Colon (tissue), 2 donors: Measurements from ENCODE around the gene TNKS2.
"Not testable (repeated sequence)": the region's sequence is repeated elsewhere in the genome, so short reads cannot be mapped to it uniquely, and the experiment has no call there.

ENCODE experiments used
- FAIRE-seq: peaks from 2 replicates; lab custom pipeline; 2012; peaks lifted over from hg19 to GRCh38; lab: Jason Lieb, UNC
- donor health status: control.
- donor health status: control.

TNKS2 gene

DNA sequence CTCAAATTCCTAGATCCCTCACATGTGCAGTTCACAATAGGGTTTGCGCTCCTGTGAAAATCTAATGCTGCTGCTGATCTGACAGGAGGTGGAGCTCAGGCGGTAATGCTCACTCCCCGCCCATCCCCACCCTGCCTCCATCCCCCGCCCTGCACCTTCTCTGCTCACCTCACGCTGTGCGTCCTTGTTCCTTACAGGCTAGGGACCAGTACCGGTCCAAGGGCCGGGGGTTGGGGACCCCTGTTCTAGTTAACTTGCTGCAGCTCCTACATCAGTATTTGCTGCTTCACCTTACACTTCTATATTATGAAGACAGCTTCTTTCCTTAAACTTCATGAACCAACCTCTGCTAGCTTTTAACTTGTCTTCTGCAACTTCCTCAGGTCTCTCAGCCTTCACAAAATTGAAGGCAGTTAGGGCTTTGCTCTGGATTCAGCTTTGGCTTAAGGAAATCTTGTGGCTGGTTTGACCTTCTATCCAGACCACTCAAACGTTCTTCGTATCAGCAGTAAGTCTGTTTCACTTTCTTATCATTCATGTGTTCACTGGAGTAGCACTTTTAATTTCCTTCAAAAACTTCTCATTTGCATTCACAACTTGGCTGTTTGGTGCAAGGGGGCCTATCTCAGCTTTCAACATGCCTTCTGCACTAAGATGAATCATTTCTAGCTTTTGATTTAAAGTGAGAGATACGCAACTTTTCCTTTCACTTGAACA is 1.7 kb upstream of the TNKS2 start:
- no peak for FAIRE-seq

- no peak for FAIRE-seq
These were observed 1.1 kb upstream of the TNKS2 start for GRCh38 chr10:91797048-91797690.

- peak; percentile 10 for FAIRE-seq
These were observed 704 bp downstream of the TNKS2 start for GRCh38 chr10:91798649-91799611.

DNA sequence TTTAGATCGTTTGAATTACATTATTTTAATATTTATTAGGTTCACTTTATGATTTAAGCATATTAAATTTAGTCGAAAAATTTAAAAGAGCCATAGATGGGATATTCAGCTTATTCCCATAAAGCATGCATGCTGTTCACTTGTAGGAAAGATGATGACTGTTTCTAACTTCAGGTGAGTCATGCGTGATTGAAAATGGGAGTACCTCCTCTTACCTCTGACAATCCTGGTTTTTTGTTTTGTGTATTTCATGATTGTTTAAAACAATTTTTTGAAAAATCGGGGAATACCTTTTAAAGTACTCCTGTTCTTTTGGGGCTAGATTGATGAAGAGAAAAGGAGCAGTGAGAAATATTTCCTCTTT is 1.4 kb downstream of the TNKS2 start:
- no peak for FAIRE-seq

DNA sequence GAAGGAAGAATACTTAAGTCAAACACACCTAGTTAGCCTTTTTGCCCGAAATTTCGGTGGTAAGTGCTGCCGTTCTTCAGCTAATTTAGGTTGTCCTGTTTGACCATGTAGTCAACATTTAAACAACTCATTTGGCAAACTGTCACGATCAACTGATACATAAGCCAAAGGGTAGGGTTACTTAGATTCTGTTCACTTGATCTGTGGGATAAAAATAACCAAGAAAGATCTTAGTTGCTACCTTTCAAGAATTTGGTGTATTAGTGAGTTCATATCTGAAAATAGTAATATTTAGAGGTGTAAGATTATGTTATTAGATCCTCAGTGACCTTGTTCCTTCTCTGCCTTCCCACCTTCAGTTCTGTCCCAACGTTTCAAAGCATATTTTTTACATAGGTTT is 2.0 kb downstream of the TNKS2 start:
- FAIRE-seq, result no peak

GRCh38 chr10:91800756-91801155 is 2.5 kb downstream of the TNKS2 start:
- FAIRE-seq, result no peak

DNA sequence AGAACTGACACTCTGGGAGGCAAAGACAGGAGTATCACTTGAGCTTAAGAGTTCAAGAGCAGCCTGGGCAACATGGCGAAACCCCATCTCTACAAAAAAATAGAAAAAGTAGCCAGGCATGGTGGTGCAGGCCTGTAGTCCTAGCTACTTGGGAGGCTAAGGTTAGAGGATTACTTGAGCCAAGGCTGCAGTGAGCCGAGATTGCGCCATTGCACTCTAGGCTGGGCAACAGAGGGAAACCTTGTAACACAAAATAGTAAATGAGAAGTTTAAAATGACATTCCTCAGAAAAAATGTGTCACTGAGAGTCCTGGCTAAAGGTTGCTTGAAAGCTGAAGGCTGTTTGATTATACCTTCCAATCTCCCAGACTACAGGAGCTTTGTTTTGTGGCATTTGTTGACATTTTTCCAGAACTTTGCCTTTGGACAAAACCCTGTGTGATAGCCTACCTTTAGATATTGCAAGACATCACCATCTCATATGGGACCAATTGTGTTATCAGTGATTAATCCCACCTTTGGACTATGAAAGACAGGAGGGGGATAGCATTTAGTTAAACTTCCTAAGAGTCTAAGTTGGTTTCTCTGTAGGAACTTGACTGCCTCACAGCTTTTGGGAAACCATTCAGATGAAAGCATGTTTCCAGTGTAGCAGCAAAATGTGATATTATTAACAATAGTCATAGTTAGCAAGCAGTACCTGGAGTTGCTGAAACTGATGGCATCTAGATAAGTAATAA is 5.3 kb downstream of the TNKS2 start:
- no peak for FAIRE-seq

DNA sequence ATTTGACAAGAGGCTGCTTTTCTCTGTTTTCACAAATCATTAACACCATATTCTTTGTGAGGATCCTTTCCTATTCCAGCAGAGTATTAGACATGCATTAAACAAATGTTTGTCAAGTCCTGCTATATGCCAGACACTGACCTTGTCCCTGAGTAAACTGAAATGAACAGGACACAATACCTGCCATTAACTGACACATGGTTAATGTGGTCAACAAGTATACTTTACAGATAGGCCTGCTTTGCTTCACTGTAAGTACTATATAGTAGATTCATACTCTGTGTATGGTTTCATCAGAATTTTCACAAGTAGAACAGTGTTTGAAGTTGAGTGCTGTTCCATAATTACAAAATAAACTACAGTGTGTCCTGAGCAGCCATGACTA is 5.9 kb downstream of the TNKS2 start:
- no peak for FAIRE-seq

DNA sequence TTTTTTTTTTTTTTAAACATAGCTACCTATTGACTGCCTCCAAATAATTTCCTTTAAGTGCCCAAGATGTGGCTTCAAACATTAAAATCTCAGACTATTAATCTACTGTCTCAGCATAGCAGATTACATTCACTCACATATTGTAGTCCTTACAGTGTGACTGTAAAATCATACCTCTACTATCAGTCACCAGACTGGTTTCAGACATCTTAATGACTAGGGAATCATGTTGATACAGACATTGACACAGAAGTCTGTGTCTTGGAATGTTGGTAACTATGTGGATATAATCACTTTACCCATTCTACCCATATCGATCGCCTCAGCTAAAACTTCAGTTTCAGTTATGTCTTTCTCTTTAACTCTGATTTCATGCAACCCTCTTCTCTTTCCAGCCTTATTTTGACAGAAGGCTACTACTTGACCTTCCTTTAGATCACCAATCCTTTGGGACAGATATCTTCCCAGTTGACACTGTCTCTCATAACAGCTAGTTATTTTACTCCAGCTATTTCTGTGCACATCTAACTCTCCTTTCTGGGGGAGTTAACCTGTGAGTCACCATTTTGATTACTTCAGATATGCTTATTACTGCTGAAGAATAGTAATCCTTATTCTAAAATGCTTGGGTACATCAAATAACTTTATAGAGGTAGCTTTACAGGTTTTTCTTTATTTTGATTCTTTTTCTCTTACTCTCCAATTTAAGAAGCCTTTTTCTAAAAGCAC is 7.0 kb downstream of the TNKS2 start:
- FAIRE-seq, result no peak

GRCh38 chr10:91807264-91807663 is 9.0 kb downstream of the TNKS2 start:
- not testable (repeated sequence) for FAIRE-seq

- no peak for FAIRE-seq
These were observed 15.0 kb downstream of the TNKS2 start for GRCh38 chr10:91813251-91813650.

DNA sequence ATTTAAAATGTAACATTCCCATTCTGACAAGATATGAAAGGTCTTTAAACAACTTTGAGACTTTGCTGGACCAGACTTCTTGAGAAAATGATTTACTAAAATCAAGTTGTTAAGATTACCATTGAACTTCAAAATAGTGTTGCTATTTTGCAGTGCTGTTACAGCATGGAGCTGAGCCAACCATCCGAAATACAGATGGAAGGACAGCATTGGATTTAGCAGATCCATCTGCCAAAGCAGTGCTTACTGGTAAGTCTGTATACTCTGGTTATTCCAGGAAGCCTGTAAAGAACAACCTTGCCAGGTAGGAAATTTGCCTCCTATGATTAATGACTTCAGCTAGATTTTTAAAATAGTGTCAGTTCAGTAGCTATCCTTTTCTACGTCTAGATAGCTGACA is 18.8 kb downstream of the TNKS2 start:
- no peak for FAIRE-seq

DNA sequence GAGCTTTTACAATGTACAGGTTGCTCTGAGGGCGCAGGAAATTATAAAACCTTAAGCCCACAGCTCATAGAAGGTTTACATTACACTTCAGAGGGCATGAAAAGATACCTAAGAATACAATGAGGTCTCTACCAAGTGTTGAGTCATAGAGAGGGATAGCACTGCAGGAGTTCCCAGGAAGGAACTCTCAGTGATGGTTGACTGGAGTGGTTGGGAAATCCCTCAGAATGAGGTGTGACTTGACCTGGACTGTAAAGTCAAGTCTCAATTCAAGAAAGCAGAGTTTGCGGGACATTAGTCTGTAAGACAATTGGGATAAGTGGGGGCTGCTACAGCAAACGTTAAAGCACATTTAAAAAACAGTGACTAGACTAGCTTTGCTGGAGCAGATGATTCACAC is 21.9 kb downstream of the TNKS2 start:
- FAIRE-seq, result no peak

GRCh38 chr10:91824076-91824475 is 25.9 kb downstream of the TNKS2 start:
- FAIRE-seq, result no peak

DNA sequence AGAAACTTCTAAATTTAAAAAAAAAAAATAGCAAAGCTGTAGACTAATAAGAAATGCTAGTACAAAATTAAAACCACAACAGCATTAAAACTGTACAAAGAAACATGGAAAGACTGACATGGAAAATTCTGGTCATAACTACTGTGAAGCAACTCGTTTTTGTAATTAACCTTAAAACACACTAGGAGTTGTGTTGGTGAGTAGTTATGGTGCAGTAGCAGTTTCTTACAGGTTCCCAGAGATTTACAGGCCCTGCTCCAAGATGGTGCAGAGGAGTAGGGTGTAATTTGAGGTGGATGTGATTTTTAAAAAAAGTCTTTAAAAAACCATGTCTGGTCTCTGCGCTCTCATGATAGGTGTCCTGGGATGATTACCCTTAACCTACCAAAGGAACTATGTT is 31.0 kb downstream of the TNKS2 start:
- no peak for FAIRE-seq

DNA sequence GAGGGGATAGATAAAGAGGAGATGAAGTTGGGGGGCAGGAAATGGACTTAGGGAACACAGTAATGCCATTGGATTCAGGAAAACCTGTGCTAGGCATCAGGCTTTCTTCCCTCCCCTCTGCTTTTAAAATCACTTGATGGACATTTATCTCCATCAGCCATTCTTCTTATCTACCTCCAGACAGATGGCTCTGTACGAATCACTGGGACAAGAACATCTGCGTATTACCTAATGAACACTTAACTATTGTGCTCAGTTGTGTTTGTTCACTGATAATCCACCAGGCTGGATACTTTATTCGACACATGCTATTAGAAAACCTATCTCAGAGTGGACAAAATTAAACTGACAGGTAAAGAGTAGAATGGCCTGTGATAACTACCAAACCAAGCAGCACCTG is 40.0 kb downstream of the TNKS2 start:
- no peak for FAIRE-seq

- FAIRE-seq, result no peak
These were observed 44.9 kb downstream of the TNKS2 start for GRCh38 chr10:91843083-91843482.

- FAIRE-seq, result no peak
These were observed 58.4 kb downstream of the TNKS2 start for GRCh38 chr10:91856637-91857036.

DNA sequence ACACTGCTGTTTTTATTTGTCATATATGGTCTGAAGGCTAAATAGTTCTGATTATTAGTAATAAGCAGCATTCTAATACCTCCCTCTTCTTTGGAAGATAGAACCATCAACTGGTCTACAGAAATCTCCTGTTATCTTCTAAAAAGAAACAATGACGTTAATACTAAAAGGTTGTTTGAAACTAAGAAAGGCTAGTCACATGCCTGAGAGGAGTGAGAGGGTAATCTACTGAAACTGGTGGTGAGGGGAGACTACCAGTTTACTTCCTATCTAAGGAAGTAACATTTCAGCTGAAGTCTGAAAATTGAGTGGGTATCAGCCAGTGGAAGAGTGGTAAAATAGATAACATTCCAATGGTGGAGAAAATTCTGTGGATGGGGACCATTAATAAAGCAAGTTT is 62.7 kb downstream of the TNKS2 start:
- FAIRE-seq, result no peak

DNA sequence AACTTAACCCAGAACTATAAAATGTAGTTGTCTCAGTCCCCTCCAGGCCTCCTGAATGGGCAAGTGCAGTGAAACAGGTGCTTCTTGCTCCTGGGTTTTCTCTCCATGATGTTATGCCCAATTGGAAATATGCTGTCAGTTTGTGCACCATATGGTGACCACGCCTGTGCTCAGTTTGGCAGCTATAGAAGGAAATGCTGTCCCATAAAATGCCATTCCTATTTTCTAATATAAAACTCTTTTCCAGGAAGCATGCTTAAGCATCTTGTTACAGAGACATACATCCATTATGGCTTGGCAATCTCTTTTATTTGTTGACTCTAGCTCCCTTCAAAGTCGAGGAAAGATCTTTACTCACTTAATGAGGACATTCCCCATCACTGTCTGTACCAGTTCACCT is 65.9 kb downstream of the TNKS2 start:
- FAIRE-seq, result no peak

- FAIRE-seq, result no peak
These were observed 66.5 kb downstream of the TNKS2 start for GRCh38 chr10:91864744-91865143.
